GM18517 (cell line): Measurements from ENCODE around the gene ADAP1.

Experiments used
- ATAC-seq: cut with Tn5 transposase; IDR thresholded peaks from one replicate; pipeline ENCODE4 v1.9.1; 2021; ENCODE audit warnings: mild to moderate bottlenecking, moderate library complexity; ENCODE audit not compliant: unreplicated experiment

The ADAP1 gene

DNA sequence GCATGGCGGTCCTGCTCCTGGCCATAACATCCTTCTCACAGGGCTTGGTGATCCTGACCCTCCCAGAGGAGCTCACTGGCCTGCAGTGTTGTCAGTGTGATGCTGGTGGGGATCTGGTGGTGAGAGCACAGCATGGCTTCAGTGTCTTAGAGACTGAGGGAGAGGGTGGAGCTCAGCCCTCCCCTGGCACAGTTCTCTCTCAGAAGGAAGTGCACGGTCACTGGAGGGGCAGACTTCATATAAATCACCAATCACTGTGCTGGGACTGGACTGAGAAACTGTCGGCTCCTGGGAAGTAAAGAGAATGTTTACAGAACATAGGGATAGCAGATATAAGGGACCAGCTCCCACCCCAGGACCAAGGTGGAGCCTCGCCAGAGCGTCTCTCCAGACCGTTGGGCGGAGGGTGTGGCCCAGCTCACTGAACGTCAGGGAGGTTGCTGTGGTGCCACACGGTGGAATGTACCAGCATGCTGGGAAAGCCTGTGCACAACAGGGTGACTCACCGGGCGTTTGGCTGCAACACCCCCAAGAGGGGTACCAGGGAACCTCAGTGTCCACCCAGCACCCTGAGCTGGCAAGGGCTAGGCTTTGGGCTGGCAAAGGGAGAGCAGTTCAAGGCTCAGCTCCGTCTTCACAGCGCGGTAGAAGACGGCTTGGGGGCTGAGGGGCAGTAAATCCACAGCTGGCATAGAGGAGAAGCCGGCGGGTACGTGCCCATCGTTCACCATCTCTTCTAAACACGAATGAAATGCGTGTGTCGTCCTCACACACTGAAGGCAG lies 86.9 kb downstream of the ADAP1 start:
- no peak for ATAC-seq

DNA sequence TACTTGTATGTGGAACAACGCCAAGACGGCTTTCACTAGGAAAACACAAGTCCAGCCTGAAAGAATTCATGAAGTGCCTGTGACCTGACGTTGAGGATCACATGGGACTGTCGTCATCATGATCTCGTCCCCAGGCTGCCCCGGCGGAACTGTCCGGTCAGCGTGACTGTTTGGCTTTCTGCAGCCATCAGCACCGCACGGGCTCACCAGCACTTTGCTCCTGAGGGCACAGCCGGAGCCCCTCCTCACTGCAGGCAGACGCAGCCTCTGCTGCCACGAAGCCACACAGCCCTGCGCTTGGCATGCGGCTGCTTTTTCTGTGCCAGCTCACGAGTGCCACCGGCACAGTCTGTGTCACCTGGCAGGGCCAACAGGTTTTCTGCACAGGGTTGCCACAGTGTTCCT lies 87.5 kb downstream of the ADAP1 start:
- no peak for ATAC-seq

DNA sequence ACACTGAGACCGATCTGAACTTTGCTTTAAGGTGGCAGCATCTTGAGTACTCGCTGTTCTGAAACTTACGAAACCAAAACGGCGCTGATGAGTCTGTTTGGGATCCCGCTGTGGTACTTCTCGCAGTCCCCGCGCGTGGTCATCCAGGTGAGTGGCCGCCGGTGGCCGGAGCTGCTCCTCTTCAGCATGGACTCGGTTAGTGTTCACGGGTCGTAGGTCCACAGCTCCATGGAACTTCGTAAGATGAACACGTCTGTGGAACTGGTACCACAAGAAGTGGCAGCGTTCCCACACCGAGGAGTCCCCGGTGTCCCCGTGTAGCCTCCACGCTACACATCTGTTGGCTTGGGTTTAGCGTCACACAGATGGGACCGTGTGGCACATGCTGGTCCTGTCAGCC lies 88.6 kb downstream of the ADAP1 start:
- ATAC-seq = no peak

DNA sequence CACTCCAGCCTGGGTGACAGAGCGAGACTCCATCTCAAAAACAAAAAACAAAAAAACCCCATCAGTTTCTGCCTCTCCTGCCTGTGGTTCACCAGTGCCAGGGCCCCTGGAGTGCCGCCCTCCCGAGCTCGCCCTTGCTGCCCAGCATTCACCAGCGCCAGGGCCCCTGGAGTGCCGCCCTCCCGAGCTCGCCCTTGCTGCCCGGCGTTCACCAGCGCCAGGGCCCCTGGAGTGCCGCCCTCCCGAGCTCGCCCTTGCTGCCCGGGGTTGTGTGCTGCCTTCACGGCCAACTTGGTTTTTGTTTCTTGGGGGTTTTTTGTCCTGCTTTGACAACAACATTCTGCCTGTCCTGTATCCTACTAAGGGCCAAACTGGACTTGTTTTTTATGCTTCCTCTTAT lies 91.4 kb downstream of the ADAP1 start:
- no peak for ATAC-seq

DNA sequence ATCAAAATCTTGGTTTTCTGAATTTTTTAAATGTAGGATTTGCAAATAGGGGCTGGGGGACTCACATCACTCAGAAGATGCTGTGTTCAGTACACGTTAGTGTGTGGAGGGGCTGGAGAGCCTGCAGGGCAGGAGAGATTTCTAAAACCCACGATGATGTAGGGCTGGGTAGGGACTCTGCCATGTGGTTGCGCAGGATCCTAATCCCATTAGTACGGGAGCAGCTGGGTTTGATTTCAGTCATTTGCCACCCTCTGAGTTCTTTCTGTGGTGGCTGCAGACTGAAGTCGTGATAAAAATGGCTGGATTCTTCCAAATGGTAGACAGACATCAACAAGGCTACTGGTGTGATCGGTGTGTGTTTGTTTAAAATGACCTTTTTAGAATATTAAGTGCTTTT lies 92.3 kb downstream of the ADAP1 start:
- ATAC-seq = no peak

DNA sequence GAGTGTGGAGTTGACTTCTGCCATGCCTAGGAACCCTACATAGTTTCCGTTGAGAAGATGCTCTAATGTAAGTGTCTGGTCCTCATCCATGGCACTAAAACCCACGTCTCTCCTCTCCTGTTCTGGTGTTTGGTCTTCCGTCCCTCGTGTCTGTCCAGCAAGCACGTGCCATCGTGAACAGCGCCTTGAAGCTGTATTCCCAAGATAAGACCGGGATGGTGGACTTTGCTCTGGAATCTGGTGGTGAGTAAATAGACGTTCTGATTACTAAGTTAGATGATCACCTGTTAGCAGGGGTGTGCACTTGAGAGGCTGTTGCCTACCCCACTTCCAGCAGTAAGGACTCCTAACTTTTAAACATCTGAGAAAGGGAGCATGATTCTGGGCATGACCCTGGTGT lies 93.3 kb downstream of the ADAP1 start:
- no peak for ATAC-seq

DNA sequence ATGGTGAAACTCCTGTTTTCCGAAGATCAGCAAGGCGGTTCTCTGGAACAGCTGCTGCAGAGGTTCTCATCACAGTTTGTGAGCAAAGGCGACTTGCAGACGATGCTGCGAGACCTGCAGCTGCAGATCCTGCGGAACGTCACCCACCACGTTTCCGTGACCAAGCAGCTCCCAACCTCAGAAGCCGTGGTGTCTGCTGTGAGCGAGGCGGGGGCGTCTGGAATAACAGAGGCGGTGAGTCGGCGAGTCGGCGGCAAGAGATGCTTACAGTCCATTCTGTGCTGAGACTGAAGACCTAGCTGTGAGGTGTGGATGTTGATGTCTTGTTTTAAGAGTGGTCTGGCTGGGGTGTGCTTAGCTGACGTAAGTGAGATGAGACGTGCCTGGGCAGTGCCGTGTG lies 94.3 kb downstream of the ADAP1 start:
- no peak for ATAC-seq

DNA sequence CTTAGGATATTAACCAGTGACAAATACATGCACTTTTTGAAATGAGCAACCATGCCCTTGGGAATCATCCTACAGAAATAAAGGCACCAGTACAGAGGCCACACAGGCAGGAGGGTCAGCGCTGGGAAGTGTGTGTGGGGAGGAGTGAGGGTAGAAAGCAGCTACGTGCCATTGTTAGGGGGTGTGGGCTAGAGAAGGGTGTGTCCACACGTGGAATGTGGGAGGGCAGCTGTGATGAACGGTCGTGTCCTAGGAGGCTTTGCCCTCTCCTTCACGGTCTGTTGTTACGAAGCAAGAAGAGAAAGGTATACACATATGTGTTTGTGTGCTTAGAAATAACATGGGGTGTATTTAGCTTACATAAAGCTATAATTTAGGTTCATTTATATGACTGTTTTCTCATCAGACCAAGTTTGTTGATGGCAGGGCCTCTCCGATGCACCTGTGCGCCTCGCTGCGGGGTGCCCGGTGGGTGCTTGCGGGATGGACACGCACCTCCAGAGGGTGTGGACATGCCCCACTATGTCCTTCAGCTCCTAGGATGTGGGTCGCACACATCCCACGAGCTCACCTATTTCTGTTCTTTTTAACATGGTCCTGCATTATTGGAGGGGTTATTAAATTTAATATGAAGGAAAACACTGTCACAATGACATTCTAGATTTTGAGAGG lies 95.0 kb downstream of the ADAP1 start:
- ATAC-seq = no peak

DNA sequence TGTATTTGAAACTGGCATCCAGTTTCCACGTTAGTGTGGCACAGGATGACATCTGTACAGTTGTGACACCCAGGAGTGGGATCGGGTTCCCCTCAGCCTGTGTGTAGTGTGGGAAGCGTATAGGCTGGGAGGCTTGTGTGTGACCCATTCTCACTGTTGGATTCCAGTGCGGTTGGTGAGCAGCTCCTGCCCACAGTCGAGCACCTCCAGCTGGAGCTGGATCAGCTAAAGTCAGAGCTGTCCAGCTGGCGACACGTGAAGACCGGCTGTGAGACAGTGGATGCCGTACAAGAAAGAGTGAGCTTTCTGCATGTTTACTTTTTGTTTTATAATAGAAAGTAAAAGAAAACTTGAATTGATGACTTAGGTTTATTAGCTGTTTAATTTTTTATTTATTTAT lies 96.8 kb downstream of the ADAP1 start:
- no peak for ATAC-seq

DNA sequence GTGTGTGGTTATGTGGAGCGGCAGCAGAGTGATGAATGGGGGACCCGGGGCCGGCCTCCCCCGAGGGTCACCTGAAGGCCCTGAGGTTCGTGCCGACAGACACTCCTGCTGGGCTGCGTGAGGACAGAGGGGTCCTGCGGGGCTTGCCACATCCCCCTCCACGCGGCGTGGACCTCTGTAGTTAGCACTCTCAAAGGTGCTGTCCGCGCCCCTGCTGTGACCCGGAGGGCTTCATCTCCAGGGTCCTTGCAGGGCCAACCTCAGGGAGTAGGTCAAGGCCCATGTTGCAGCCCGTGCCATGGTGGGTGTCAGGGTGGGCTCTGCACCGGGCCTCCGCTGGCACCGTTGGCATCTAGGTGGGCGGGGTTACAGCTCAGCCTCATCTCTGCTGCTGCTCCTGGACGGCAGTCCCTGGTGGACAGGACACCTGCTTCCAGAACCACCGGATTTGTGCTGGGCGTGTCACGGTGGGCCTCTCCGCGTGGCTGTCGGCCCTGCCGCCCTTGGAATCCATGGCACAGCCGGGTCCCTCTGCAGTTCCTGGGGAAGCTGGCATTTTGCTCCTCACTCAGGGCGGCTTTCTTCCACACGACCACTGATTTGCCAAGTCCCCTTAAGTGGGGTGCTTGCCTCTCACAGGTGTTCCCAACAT lies 97.9 kb downstream of the ADAP1 start:
- ATAC-seq = no peak

DNA sequence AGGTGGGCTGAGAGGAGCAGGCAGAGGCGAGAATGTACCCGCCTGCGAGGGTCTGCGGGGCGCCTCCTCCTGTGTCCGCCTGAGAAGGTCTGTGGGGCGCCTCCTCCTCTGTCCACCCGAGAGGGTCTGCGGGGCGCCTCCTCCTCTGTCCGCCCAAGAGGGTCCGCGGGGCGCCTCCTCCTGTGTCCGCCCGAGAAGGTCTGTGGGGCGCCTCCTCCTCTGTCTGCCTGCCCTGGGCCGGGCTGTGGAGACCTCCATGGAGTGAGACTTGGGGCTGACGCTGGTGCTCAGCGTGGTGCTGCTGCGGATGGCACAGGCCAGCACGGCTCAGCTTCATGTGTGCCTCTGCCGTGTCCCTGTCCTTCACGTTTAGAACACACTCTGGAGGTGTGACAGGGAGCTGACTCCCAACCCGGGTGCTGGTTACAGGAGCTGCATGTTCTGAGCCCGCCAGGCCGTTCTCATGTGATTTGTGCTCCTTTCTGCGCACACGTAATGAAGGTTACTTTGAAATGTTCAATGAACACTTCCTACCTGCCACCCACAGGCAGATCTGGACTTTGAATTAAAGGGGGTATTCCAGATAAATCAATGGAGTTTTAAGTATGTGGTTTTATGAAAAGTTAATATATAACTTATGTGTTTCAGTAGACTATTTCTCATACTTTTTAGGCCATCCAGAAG lies 98.7 kb downstream of the ADAP1 start:
- no peak for ATAC-seq

DNA sequence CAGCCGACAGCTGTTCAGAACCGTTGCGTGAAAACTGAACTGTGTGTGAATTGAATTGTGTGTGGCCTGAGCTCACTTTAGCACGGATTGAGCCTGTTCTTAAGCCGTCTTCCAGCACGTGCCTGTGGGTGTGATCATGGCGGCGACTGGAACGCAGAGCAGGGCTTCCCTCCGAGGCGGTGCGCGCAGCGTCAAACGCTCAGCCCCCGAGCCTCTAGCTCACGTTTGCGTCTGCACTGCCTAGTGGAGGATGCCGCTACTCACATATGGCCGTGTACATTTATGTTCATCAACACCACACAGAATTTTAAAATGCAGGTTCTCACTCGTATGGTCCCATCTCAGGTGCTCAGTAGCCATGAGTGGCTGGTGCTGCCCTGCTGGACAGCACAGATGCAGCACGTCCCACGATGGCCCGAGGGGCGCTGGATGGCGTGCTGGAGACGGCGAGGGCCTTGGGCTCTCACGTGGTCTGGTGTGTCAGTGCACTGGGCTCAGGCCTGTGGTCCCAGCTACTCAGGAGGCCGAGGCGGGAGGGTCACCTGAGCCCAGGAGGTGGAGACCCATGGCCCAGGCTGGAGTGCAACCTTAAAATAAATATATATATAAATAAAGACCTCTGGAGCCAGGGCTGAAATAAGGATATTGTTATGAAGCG lies 100.2 kb downstream of the ADAP1 start:
- ATAC-seq = no peak

DNA sequence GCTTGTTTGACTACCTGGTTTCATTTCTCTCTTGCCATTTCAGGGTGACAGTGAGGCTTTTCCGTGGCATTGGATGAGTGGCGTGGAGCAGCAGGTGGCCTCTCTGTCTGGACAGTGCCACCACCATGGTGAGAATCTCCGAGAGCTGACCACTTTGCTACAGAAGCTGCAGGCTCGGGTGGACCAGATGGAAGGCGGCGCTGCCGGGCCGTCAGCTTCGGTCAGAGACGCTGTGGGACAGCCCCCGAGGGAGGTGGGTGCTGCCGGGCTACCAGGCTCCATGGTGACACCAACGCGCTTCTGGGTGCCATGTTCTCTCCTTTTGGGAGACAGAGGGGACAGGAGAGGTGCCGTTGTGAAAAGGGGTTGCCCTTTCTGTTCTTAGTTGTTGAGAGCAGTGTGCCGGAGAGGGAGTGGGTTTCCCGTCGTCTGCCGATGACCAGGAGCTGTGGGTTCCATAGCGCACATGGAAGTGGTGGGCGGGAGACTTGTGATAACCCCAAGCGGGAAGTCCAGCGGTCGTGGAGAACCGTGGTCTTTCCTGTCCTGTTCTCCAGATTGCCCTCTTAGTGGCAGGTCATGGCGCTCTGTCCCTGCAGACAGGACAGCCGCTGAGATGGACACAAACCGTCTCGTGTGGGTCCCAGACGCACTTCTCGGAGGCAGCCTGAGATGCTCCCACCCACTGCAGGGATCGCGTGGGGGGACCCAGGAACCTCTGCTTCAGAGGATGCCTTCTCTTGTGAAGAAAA lies 100.9 kb downstream of the ADAP1 start:
- ATAC-seq = no peak

DNA sequence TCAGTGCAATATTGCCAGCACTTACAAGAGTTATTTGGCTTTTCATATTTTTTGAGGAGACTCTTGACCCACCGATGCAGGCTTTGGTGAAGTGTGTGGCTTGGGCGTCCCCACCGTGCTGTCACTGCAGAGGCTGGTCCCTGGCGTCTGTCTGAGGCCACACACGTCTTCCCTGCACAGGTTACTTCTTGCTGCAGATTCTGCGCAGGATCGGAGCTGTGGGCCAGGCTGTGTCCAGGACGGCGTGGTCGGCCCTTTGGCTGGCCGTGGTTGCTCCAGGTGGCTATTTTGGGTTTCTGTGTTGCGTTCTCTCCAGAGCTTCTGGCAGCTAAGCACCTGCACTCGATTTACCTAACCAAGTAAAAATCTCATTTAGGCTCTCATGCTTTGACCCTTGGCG lies 103.3 kb downstream of the ADAP1 start:
- no peak for ATAC-seq

DNA sequence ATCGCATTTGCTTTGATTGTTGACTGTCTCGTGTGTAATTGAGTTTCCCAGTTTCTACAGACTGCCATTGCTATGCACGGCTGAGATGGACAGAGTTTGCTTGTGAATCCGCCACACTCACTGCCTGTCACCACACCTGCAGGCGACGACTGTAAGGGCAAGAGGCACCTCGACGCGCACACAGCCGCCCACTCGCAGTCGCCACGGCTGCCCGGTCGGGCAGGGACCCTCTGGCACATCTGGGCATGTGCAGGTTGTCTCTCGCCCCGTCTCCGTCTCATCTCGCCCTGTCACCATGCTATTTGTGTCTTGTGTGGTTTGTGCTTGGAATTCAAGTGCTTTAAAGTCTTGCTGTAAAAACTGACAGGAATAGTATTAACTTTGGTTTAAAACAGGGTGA lies 104.7 kb downstream of the ADAP1 start:
- ATAC-seq = no peak

DNA sequence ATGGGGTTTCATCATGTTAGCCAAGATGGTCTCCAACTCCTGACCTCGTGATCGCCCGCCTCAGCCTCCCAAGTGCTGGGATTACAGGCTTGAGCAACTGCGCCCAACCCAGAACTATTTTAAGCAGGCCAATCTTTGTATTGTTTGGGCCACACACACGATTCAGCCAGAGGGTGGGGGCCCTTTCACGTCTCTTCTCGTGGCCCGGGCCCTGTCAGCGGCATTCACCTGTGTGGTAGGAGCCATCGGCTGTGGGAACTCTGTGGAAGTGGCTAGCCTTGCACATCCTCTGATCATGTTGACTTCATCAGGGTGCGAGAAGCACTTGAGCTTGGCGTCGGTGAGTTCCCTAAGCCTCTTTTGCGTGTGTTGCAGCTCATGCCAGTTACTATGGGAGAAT lies 105.3 kb downstream of the ADAP1 start:
- ATAC-seq = no peak
